Cardiac fibroblast (primary cell): ENCODE results near the gene PMCH.
A peak's percentile ranks its signal among the peaks of the same experiment; 100 is the strongest.

Experiments used
- DNase-seq, 2 donors: peaks; one replicate each; pipeline versions ENCODE4 v3.0.0 to v3.0.0-alpha.2; 2010; ENCODE audit warnings: low read depth in 2 of 2
- H3K4me3 ChIP-seq, 2 donors: replicated peaks in 1 of 2; 1 replicate in 1 of 2; 2 replicates in 1 of 2; pipeline ENCODE4 v1.5.1; 2011; ENCODE audit warnings: low read depth in 2 of 2, low read length in 2 of 2, mild to moderate bottlenecking in 2 of 2, moderate library complexity in 1 of 2
- TF ChIP-seq, protein P1 (sequence below): IDR thresholded peaks from one replicate; pipeline ENCODE4 v1.5.1; 2011; ENCODE audit warnings: low read depth, mild to moderate bottlenecking, low read length, inconsistent platforms

PMCH gene

DNA sequence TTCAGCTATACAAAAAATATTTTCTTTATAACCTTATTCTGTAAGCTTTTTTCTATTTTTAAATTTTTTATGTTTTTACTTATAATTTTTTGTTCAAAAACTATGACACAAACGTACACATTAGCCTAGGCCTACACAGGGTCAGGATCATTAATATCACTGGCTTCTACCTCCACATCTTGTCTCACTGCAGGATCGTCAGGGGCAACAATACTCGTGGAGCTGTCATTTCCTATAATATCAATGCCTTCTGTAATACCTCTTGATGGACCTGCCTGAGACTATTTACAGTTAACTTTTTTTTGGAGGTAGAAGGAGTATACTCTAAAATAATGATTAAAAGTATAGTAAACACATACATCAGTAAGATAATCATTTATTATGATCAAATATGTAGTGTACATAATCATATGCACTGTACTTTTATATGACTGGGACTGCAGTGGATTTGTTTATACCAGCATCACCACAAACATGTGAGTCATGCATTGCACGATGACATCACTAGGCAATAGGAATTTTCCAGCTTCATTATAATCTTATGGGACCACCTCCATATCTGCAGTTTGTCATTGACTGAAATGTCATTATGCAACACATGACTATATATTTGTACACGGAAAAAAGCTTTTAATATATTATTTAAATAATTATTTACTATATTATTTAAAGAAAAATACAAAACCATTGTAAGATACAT is 18.5 kb upstream of the PMCH start:
- H3K4me3 ChIP-seq, result no peak overlapping the region
- TF ChIP-seq, protein P1, sequence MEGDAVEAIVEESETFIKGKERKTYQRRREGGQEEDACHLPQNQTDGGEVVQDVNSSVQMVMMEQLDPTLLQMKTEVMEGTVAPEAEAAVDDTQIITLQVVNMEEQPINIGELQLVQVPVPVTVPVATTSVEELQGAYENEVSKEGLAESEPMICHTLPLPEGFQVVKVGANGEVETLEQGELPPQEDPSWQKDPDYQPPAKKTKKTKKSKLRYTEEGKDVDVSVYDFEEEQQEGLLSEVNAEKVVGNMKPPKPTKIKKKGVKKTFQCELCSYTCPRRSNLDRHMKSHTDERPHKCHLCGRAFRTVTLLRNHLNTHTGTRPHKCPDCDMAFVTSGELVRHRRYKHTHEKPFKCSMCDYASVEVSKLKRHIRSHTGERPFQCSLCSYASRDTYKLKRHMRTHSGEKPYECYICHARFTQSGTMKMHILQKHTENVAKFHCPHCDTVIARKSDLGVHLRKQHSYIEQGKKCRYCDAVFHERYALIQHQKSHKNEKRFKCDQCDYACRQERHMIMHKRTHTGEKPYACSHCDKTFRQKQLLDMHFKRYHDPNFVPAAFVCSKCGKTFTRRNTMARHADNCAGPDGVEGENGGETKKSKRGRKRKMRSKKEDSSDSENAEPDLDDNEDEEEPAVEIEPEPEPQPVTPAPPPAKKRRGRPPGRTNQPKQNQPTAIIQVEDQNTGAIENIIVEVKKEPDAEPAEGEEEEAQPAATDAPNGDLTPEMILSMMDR, result no peak
- DNase-seq, result peak; percentile 47 to 70

GRCh38 chr12:102204025-102204424 is 6.4 kb upstream of the PMCH start:
- TF ChIP-seq, protein P1, result no peak
- no peak for DNase-seq
- H3K4me3 ChIP-seq, result no peak overlapping the region

DNA sequence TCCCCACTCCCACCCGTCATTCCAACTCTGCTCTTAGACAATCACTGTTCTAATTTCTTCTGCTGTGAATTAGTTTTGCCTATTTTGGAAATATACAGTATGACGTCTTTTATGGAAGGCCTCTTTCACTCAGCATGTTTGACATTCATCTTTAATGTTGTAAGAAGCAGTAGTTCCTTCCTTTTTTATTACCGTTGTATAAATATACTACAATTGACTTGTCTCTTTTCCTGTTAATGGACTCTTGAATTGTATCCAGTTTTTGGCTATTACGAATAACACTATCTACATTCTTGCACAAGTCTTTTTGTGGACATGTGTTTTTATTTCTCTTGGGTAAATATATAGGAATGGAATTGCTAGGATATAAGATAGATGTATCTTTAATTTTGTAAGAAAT is 4.9 kb upstream of the PMCH start:
- DNase-seq, result peak in 1 of 2 donors; percentile 39
- no peak overlapping the region for H3K4me3 ChIP-seq
- TF ChIP-seq, protein P1, result no peak

GRCh38 chr12:102201436-102202061 is 3.9 kb upstream of the PMCH start:
- TF ChIP-seq, protein P1, result no peak
- DNase-seq, result no peak
- no peak overlapping the region for H3K4me3 ChIP-seq

GRCh38 chr12:102195826-102196225 is 1.8 kb downstream of the PMCH start:
- H3K4me3 ChIP-seq, result no peak overlapping the region
- no peak for DNase-seq
- TF ChIP-seq, protein P1, result no peak

DNA sequence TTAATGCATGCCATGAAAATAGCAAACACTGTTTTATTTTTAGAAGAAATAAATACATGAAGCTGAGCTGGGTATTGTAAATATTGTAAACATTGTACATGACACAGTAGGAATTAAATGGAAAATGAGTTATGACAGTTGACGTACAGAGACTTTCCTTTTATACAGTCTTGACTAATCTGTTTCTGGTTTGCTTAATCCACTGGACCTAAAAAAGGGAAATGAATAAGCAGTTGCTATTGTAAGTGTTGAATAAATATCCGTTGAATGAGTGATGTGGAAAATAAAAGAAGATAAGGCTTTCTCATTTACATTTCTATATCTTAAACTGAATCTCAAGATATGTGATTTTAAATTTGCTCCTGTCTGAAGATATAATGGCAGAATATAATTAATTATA is 15.0 kb downstream of the PMCH start:
- peak in 1 of 2 donors; percentile 40 for DNase-seq
- H3K4me3 ChIP-seq, result no peak overlapping the region
- TF ChIP-seq, protein P1, result no peak
